IMR-90 (cell line): ENCODE results near the gene MSL3. TPM values are rescaled to one million over a fixed set of nuclear protein-coding genes. Genes with fewer than 3 reads are reported as not detected.

Experiments
- ATAC-seq: fragments of 200-7000 bp; cut with Tn5 transposase; 2 replicates; pipeline ENCODE4 v1.9.1; 2020; ENCODE audit warnings: low read depth, mild to moderate bottlenecking, moderate library complexity
- BruUV-seq: library from RNA; stranded (reverse); fragments of 400-500 nt; replicated peaks from 2 replicates; lab custom pipeline; 2021; lab: Mats Ljungman, UMichigan
- CTCF ChIA-PET: fragments of 300-600 bp; formaldehyde crosslinking; extraction: SDS; loops from one replicate; lab custom pipeline; 2021; ENCODE audit warnings: antibody characterized with exemption; lab: Yijun Ruan, JAX
- POLR2A ChIA-PET: fragments of 300-600 bp; sonication (Branson Sonifier 250); formaldehyde crosslinking; loops from one replicate; lab custom pipeline; 2022; ENCODE audit warnings: antibody characterized with exemption; ENCODE audit not compliant: unreplicated experiment; lab: Charles Lee
- DNase-seq: peaks from one replicate; pipeline ENCODE4 v3.0.0; 2013
- H2AFZ ChIP-seq: replicated peaks from 2 replicates; pipeline ENCODE3; 2013; ENCODE audit warnings: low read length, mild to moderate bottlenecking; ENCODE audit not compliant: poor library complexity
- H2AK5ac ChIP-seq: 2 replicates; pipeline ENCODE4 v1.6.1; 2013; ENCODE audit warnings: low read depth, low read length, inconsistent platforms
- H2AK9ac ChIP-seq: replicated peaks from 2 replicates; pipeline ENCODE3; 2013; ENCODE audit warnings: mild to moderate bottlenecking, low read depth, low read length, moderate library complexity; ENCODE audit not compliant: poor library complexity
- H2BK120ac ChIP-seq: 2 replicates; pipeline ENCODE4 v1.6.1; 2013; ENCODE audit warnings: low read depth, low read length, inconsistent platforms
- H2BK15ac ChIP-seq: 3 replicates; pipeline ENCODE4 v1.6.1; 2013; ENCODE audit warnings: low read depth, low read length, inconsistent platforms
- H2BK20ac ChIP-seq: 2 replicates; pipeline ENCODE4 v1.6.1; 2013; ENCODE audit warnings: low read depth, mild to moderate bottlenecking, inconsistent platforms, low read length, moderate library complexity
- H2BK5ac ChIP-seq: 2 replicates; pipeline ENCODE4 v1.6.1; 2013; ENCODE audit warnings: mild to moderate bottlenecking, low read depth, low read length, inconsistent platforms; ENCODE audit not compliant: poor library complexity, severe bottlenecking
- H3K14ac ChIP-seq: replicated peaks from 2 replicates; pipeline ENCODE4 v1.6.1; 2013; ENCODE audit warnings: low read depth, low read length, inconsistent platforms
- H3K18ac ChIP-seq: 2 replicates; pipeline ENCODE4 v1.6.1; 2013; ENCODE audit warnings: low read depth, low read length, control low read depth
- H3K23ac ChIP-seq: 2 replicates; pipeline ENCODE4 v1.6.1; 2013; ENCODE audit warnings: low read depth, low read length, inconsistent platforms
- H3K27ac ChIP-seq: 2 replicates; pipeline ENCODE4 v1.5.1; 2013; ENCODE audit warnings: mild to moderate bottlenecking, control low read depth, low read length; ENCODE audit not compliant: insufficient read depth
- H3K27me3 ChIP-seq: 2 replicates; pipeline ENCODE4 v1.6.1; 2013; ENCODE audit warnings: low read length; ENCODE audit not compliant: control insufficient read depth, insufficient read depth
- H3K36me3 ChIP-seq: 2 replicates; pipeline ENCODE4 v1.6.1; 2013; ENCODE audit warnings: low read length, mixed read lengths; ENCODE audit not compliant: control insufficient read depth, insufficient read depth
- H3K4ac ChIP-seq: 2 replicates; pipeline ENCODE4 v1.6.1; 2013; ENCODE audit warnings: low read depth, low read length, inconsistent platforms
- H3K4me1 ChIP-seq: 2 replicates; pipeline ENCODE4 v1.6.1; 2013; ENCODE audit warnings: low read length, mixed read lengths; ENCODE audit not compliant: control insufficient read depth, insufficient read depth
- H3K4me2 ChIP-seq: 2 replicates; pipeline ENCODE4 v1.6.1; 2013; ENCODE audit warnings: low read depth, mild to moderate bottlenecking, control low read depth, low read length, moderate library complexity
- H3K4me3 ChIP-seq: 2 replicates; pipeline ENCODE4 v1.5.1; 2013; ENCODE audit warnings: low read depth, mild to moderate bottlenecking, control low read depth, low read length, moderate library complexity; ENCODE audit not compliant: insufficient read depth
- H3K56ac ChIP-seq: 2 replicates; pipeline ENCODE4 v1.6.1; 2013; ENCODE audit warnings: low read length, inconsistent platforms; ENCODE audit not compliant: insufficient read depth; ENCODE audit errors: extremely low read depth
- H3K79me1 ChIP-seq, 2 experiments: 2 replicates each; pipeline ENCODE4 v1.6.1; 2013; ENCODE audit warnings: low read length in 2 of 2, inconsistent platforms in 1 of 2, low read depth in 1 of 2
- H3K9ac ChIP-seq: 2 replicates; pipeline ENCODE4 v1.6.1; 2013; ENCODE audit warnings: low read depth, low read length, control low read depth
- H3K9me1 ChIP-seq: 2 replicates; pipeline ENCODE4 v1.6.1; 2013; ENCODE audit warnings: low read length, inconsistent platforms; ENCODE audit not compliant: insufficient read depth
- H3K9me3 ChIP-seq: 2 replicates; pipeline ENCODE4 v1.6.1; 2013; ENCODE audit warnings: low read length; ENCODE audit not compliant: control insufficient read depth, insufficient read depth
- H4K20me1 ChIP-seq: 2 replicates; pipeline ENCODE4 v1.6.1; 2013; ENCODE audit warnings: low read length, inconsistent platforms; ENCODE audit not compliant: insufficient read depth
- H4K5ac ChIP-seq: 2 replicates; pipeline ENCODE4 v1.6.1; 2013; ENCODE audit warnings: mild to moderate bottlenecking, low read depth, low read length, control low read depth
- H4K8ac ChIP-seq, 2 experiments: 2 replicates each; pipeline ENCODE4 v1.6.1; 2013; ENCODE audit warnings: low read depth in 2 of 2, low read length in 2 of 2, control low read depth in 1 of 2, inconsistent platforms in 1 of 2
- H4K91ac ChIP-seq: 2 replicates; pipeline ENCODE4 v1.6.1; 2013; ENCODE audit warnings: low read depth, low read length, inconsistent platforms; ENCODE audit not compliant: insufficient read depth
- BHLHE40 ChIP-seq: fragments of 150-350 bp; IDR thresholded peaks from 2 replicates; pipeline ENCODE4 v1.6.1; 2016; ENCODE audit warnings: mild to moderate bottlenecking, low read depth, low read length
- CEBPB ChIP-seq: IDR thresholded peaks from 2 replicates; pipeline ENCODE4 v1.6.1; 2012; ENCODE audit warnings: low read depth, low read length, improper control_type of control experiment
- CTCF ChIP-seq: conservative IDR thresholded peaks from 2 replicates; pipeline ENCODE4 v1.5.1; 2012; ENCODE audit warnings: mild to moderate bottlenecking, low read depth, low read length, improper control_type of control experiment
- FOS ChIP-seq: fragments of 150-350 bp; IDR thresholded peaks from 2 replicates; pipeline ENCODE4 v1.6.1; 2016; ENCODE audit warnings: low read depth, low read length
- MAFK ChIP-seq: IDR thresholded peaks from 2 replicates; pipeline ENCODE4 v1.6.1; 2012; ENCODE audit warnings: low read depth, low read length, improper control_type of control experiment
- MAZ ChIP-seq: IDR thresholded peaks from 2 replicates; pipeline ENCODE4 v1.6.1; 2012; ENCODE audit warnings: low read depth, mild to moderate bottlenecking, low read length, improper control_type of control experiment, moderate library complexity, borderline replicate concordance
- MXI1 ChIP-seq: IDR thresholded peaks from 2 replicates; pipeline ENCODE4 v1.6.1; 2012; ENCODE audit warnings: low read depth, mild to moderate bottlenecking, low read length, moderate library complexity, borderline replicate concordance
- NFE2L2 ChIP-seq: fragments of 150-350 bp; IDR thresholded peaks from 2 replicates; pipeline ENCODE4 v1.6.1; 2016; ENCODE audit warnings: low read depth, mild to moderate bottlenecking, low read length
- POLR2A ChIP-seq: IDR thresholded peaks from 2 replicates; pipeline ENCODE4 v1.6.1; 2012; ENCODE audit warnings: mild to moderate bottlenecking, low read depth, low read length
- RAD21 ChIP-seq: IDR thresholded peaks from 2 replicates; pipeline ENCODE4 v1.6.1; 2012; ENCODE audit warnings: low read length, improper control_type of control experiment
- RCOR1 ChIP-seq: IDR thresholded peaks from 2 replicates; pipeline ENCODE4 v1.6.1; 2012; ENCODE audit warnings: mild to moderate bottlenecking, low read length, improper control_type of control experiment; ENCODE audit not compliant: insufficient replicate concordance
- RFX5 ChIP-seq: IDR thresholded peaks from 2 replicates; pipeline ENCODE4 v1.8.0; 2012; ENCODE audit warnings: low read depth, mild to moderate bottlenecking, low read length, moderate library complexity
- SMC3 ChIP-seq: fragments of 150-350 bp; IDR thresholded peaks from 2 replicates; pipeline ENCODE4 v1.6.1; 2016; ENCODE audit warnings: low read depth, mild to moderate bottlenecking, antibody characterized with exemption, low read length, moderate library complexity
- WGBS, 2 experiments: methylation state at CpG; one replicate each; pipeline versions ENCODE4 v1.1.5 to v1.1.7; 2013; ENCODE audit warnings: missing lambda C conversion rate in 2 of 2; ENCODE audit not compliant: insufficient read length in 1 of 2; ENCODE audit errors: extremely low coverage in 2 of 2; 5-methylcytosine and 5-hydroxymethylcytosine counted together
- dilution Hi-C: fragments of 300-500 bp; cut with HindIII; formaldehyde crosslinking; loops from one replicate; pipeline ENCODE4 v1.14.3; 2018; ENCODE audit warnings: low sequenced_read_pairs; ENCODE audit not compliant: unreplicated experiment
- in situ Hi-C: fragments of 300-500 bp; cut with MboI; formaldehyde crosslinking; loops from 3 replicates; pipeline ENCODE4 v1.14.3; 2019; ENCODE audit warnings: low sequenced_read_pairs, inconsistent platforms, mixed read lengths
- intact Hi-C: fragments of 100-400 bp; cut with micrococcal nuclease; formaldehyde crosslinking; loops from 2 replicates; pipeline ENCODE4 v1.10.0; 2022
- polyA plus RNA-seq, 3 experiments: library from polyadenylated mRNA; depleted of rRNA; stranded (reverse); fragments of >200 nt; gene quantifications; 2 replicates each; pipeline ENCODE4 v1.2.3, GENCODE V29; 2012; ENCODE audit warnings: low replicate concordance in 1 of 3
- total RNA-seq: library from RNA; depleted of rRNA; stranded (reverse); fragments of >200 nt; gene quantifications from 2 replicates; pipeline ENCODE4 v1.2.3, GENCODE V29; 2012
- TF ChIP-seq, protein P1 (sequence below): fragments of 150-350 bp; IDR thresholded peaks from 2 replicates; pipeline ENCODE4 v1.6.1; 2017; ENCODE audit warnings: mild to moderate bottlenecking, antibody characterized with exemption, low read length, low read depth
- TF ChIP-seq, protein P2 (sequence below): fragments of 150-350 bp; IDR thresholded peaks from 2 replicates; pipeline ENCODE4 v1.6.1; 2016; ENCODE audit warnings: low read depth, mild to moderate bottlenecking, low read length, moderate library complexity, borderline replicate concordance

Gene MSL3
- total and polyA plus RNA-seq, 2 of the 4 experiments (the other 2 are of a cell fraction) = 19.6 to 21.3 TPM

DNA sequence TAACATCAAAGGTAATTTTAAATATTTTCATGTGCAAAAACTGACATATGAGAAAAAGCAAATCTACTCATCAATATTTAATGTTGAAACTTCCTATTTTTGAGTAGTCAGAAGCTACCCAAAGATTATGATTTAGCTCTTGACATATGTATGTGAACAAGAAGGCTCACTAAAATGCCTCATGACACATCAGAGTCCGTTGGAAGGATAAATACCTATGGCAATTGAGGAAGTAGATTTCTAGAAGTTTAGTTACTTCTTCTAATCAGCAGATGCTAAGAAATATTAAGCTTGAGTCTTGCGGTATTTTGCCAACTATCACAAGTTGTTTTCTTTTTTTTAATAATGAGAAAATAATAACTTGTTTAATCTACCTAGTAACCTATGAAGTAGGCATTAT, 55.3 kb downstream of the MSL3 start:
- ChIA-PET POLR2A (no interaction called here), CTCF (interaction anchor here (0.6 kb wide), 1 partner anchor 248 kb away, joined by 3 read pairs; no protein-coding TSS in a partner anchor)
- H3K9me1 ChIP-seq = no peaks in the 10 kb centered on the region
- no peak overlapping the region for H2BK20ac ChIP-seq
- no peak overlapping the region for H2BK120ac ChIP-seq
- no peaks in the 10 kb centered on the region for H3K79me1 ChIP-seq
- no peak overlapping the region for H3K23ac ChIP-seq
- intact Hi-C loops = no loop called here
- in situ Hi-C loops = no loop called here
- no peaks in the 10 kb centered on the region for H3K27me3 ChIP-seq
- no peak overlapping the region for H2BK15ac ChIP-seq
- H3K18ac ChIP-seq = no peak overlapping the region
- H2BK5ac ChIP-seq = no peak overlapping the region
- no peak overlapping the region for H4K8ac ChIP-seq
- H3K27ac ChIP-seq = no peak overlapping the region
- no peaks in the 10 kb centered on the region for H3K4me1 ChIP-seq
- no peak for ATAC-seq
- WGBS, 2 experiments = no CpG with 5 or more reads among the region's 2 CpGs
- dilution Hi-C loops = no loop called here
- H3K9me3 ChIP-seq = no peaks in the 10 kb centered on the region
- DNase-seq = no peak
- no peak overlapping the region for H2AK9ac ChIP-seq
- no peak overlapping the region for H3K56ac ChIP-seq
- no peaks in the 10 kb centered on the region for H4K20me1 ChIP-seq
- no peak overlapping the region for H3K4me2 ChIP-seq
- H4K5ac ChIP-seq = no peak overlapping the region
- H3K14ac ChIP-seq = no peak overlapping the region
- TF ChIP-seq FOS (no peak), MXI1 (no peak), SMC3 (no peak), POLR2A (no peak), CEBPB (no peak), MAFK (no peak), BHLHE40 (no peak), RCOR1 (no peak), MAZ (no peak), RAD21 (no peak), NFE2L2 (no peak), CTCF (no peak), RFX5 (no peak)
- TF ChIP-seq, protein P1, sequence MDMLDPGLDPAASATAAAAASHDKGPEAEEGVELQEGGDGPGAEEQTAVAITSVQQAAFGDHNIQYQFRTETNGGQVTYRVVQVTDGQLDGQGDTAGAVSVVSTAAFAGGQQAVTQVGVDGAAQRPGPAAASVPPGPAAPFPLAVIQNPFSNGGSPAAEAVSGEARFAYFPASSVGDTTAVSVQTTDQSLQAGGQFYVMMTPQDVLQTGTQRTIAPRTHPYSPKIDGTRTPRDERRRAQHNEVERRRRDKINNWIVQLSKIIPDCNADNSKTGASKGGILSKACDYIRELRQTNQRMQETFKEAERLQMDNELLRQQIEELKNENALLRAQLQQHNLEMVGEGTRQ = no peak
- TF ChIP-seq, protein P2, sequence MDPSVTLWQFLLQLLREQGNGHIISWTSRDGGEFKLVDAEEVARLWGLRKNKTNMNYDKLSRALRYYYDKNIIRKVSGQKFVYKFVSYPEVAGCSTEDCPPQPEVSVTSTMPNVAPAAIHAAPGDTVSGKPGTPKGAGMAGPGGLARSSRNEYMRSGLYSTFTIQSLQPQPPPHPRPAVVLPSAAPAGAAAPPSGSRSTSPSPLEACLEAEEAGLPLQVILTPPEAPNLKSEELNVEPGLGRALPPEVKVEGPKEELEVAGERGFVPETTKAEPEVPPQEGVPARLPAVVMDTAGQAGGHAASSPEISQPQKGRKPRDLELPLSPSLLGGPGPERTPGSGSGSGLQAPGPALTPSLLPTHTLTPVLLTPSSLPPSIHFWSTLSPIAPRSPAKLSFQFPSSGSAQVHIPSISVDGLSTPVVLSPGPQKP = no peak
- no peak overlapping the region for H3K4me3 ChIP-seq
- no TSS peak for BruUV-seq
- H3K9ac ChIP-seq = no peak overlapping the region
- no peaks in the 10 kb centered on the region for H3K36me3 ChIP-seq
- no peak overlapping the region for H3K4ac ChIP-seq
- no peak overlapping the region for H4K91ac ChIP-seq
- no peak overlapping the region for H2AFZ ChIP-seq
- no peak overlapping the region for H2AK5ac ChIP-seq
